ENCODE results near the gene FAM76B.

Gene FAM76B

GRCh38 chr11:95728790-95729189, 60.8 kb downstream of the FAM76B start:
- no peak for DNase-seq

GRCh38 chr11:95728094-95728493, 61.5 kb downstream of the FAM76B start:
- DNase-seq: no peak

- no peak for DNase-seq
Observed at GRCh38 chr11:95727620-95728019, 62.0 kb downstream of the FAM76B start.

GRCh38 chr11:95727111-95727510, 62.5 kb downstream of the FAM76B start:
- no peak for DNase-seq

- DNase-seq: no peak
Observed at GRCh38 chr11:95725196-95725595, 64.4 kb downstream of the FAM76B start.

GRCh38 chr11:95723361-95723942, 66.1 kb downstream of the FAM76B start:
- DNase-seq: no peak

GRCh38 chr11:95720195-95720594, 69.4 kb downstream of the FAM76B start:
- no peak for DNase-seq
